ENCODE data around the gene MCM10. TPM values are rescaled to one million over a fixed set of nuclear protein-coding genes. Genes with fewer than 3 reads are reported as not detected.
A peak's percentile ranks its signal among the peaks of the same experiment; 100 is the strongest.

Gene MCM10
- total and polyA plus RNA-seq, 10 of the 15 experiments (the other 5 are each of a cell fraction or from before 2014, with no cell fraction given): 5.8 to 35.1 (median 23.7) TPM

GRCh38 chr10:13117841-13118783 is 43.2 kb upstream of the MCM10 start:
- no peak overlapping the region for H3K4me3 ChIP-seq
- CTCF ChIA-PET: interaction anchor here (0.6 to 3.9 kb wide), 6 partner anchors 9 to 1083 kb away, joined by 3 to 19 read pairs (median 4); partner anchors contain the start of gene OPTN
- peaks cover 0 to 4% of the 10 kb centered on the region in 2 experiments; a peak in 3 of 4 replicates for H3K36me3 ChIP-seq (ENCODE audit: control insufficient read depth in 2 of 2, insufficient read depth in 2 of 2, low read length in 1 of 2)
- in situ Hi-C loops (cut with MboI): no loop called here
- peak overlapping the region; percentile 51 for H3K4me2 ChIP-seq (ENCODE audit: control insufficient read depth, insufficient read depth)
- 43% methylated on average over 14 of the region's 14 CpGs for WGBS (ENCODE audit: insufficient coverage, insufficient replicate concordance, low lambda C conversion rate, missing lambda C conversion rate)
- DNase-seq (ENCODE audit: low read depth, low spot score) (no peak), ATAC-seq (peak; percentile 27), FAIRE-seq (peak; percentile 54)
- RAD21 ChIA-PET (ENCODE audit: unreplicated experiment): no interaction called here
- intact Hi-C loops (cut with micrococcal nuclease; ENCODE audit: unreplicated experiment): no loop called here
- no peaks in the 10 kb centered on the region for H3K9me3 ChIP-seq (replicated peaks; ENCODE audit: control insufficient read depth, insufficient read depth, low read length)
- no peak overlapping the region for H3K9ac ChIP-seq (ENCODE audit: control insufficient read depth, insufficient read depth, low read length)
- H3K27me3 ChIP-seq (replicated peaks in 1 of 2; ENCODE audit: control insufficient read depth in 2 of 2, insufficient read depth in 2 of 2, low read length in 1 of 2): no peaks in the 10 kb centered on the region
- POLR2A ChIA-PET: interaction anchor here (0.6 kb wide), 2 partner anchors 865 to 1510 kb away, joined by 3 to 4 read pairs; no protein-coding TSS in a partner anchor
- H3K27ac ChIP-seq (ENCODE audit: control insufficient read depth, insufficient read depth): 0 out of 2 replicates have a peak overlapping the region, but pooled peaks have one; percentile 4
- H3K4me1 ChIP-seq (ENCODE audit: control insufficient read depth, insufficient read depth, low read length): peaks cover 15% of the 10 kb centered on the region
- H4K20me1 ChIP-seq (ENCODE audit: control insufficient read depth, insufficient read depth): no peaks in the 10 kb centered on the region
- no peaks in the 10 kb centered on the region for H3K79me2 ChIP-seq (ENCODE audit: control insufficient read depth, insufficient read depth, low read length)
- SMC1A ChIA-PET (ENCODE audit: uncharacterized antibody, unreplicated experiment): interaction anchor here (0.7 to 1.7 kb wide), 3 partner anchors 9 to 59 kb away, joined by 3 to 5 read pairs (median 3); partner anchors contain the start of gene MCM10
- TSS peak; percentile 64 for BruUV-seq (replicated peaks)
- H2AFZ ChIP-seq (ENCODE audit: control insufficient read depth, low read depth, low read length): no peak overlapping the region
- TF ChIP-seq RFX5 (IDR thresholded peaks at IDR 0.05; ENCODE audit: low read depth, low read length) (no peak), ZZZ3 (IDR thresholded peaks at IDR 0.05; ENCODE audit: control insufficient read depth, insufficient read length, low read depth) (no peak), BRCA1 (IDR thresholded peaks at IDR 0.05; ENCODE audit: low read depth, low read length) (no peak), JUNB (IDR thresholded peaks at IDR 0.05) (peak; percentile 51), IRF3 (IDR thresholded peaks at IDR 0.05) (no peak), TCF7 (IDR thresholded peaks at IDR 0.05; ENCODE audit: borderline replicate concordance) (0 out of 2 replicates have a peak, but pooled peaks have one; percentile 50), FOXM1 (IDR thresholded peaks at IDR 0.05; ENCODE audit: low read depth, low read length) (no peak), BMI1 (IDR thresholded peaks at IDR 0.05; ENCODE audit: borderline replicate concordance) (no peak), MXI1 (IDR thresholded peaks at IDR 0.05; ENCODE audit: low read depth, low read length) (no peak), ESRRA (IDR thresholded peaks at IDR 0.05; ENCODE audit: low read length) (no peak), MEF2B (IDR thresholded peaks at IDR 0.05; ENCODE audit: partially characterized antibody, poor library complexity, severe bottlenecking) (peak; percentile 34), DPF2 (IDR thresholded peaks at IDR 0.05) (0 out of 2 replicates have a peak, but pooled peaks have one; percentile 32), BCL11A (IDR thresholded peaks at IDR 0.05; ENCODE audit: low read depth, low read length) (peak; percentile 24; the same call in 1 of the 2 replicates), SIX5 (IDR thresholded peaks at IDR 0.05; ENCODE audit: low read depth, low read length, severe bottlenecking) (no peak), USF2 (IDR thresholded peaks at IDR 0.05; ENCODE audit: borderline replicate concordance, low read depth, low read length) (no peak), SPI1 (IDR thresholded peaks at IDR 0.05; ENCODE audit: borderline replicate concordance, insufficient read depth, low read depth, low read length) (peak; percentile 95), EP300 (IDR thresholded peaks at IDR 0.05; ENCODE audit: borderline replicate concordance in 1 of 2, control insufficient read depth in 1 of 2, low read depth in 2 of 2, low read length in 2 of 2) (peak in 1 of 2 experiments; percentile 13; a peak in 1 of 4 replicates), NFIC (IDR thresholded peaks at IDR 0.05; ENCODE audit: low read depth, low read length) (peak; percentile 32; the same call in 1 of the 2 replicates), IKZF2 (IDR thresholded peaks at IDR 0.05) (peak; percentile 32 to 49; a peak in 1 of 4 replicates), MEF2A (IDR thresholded peaks at IDR 0.05; ENCODE audit: insufficient read depth, low read depth, low read length) (peak; percentile 73), TBL1XR1 (IDR thresholded peaks at IDR 0.05; ENCODE audit: low read depth, low read length) (no peak), ETV6 (conservative IDR thresholded peaks at IDR 0.05 in 1 of 2, IDR thresholded peaks at IDR 0.05 in 1 of 2; ENCODE audit: borderline replicate concordance in 1 of 2, low read depth in 1 of 2) (peak in 1 of 2 experiments; percentile 85; a peak in 2 of 4 replicates)

Measured in GM12878 (cell line).